ENCODE measurements around the gene SKAP2.

GRCh38 chr7:26618898-26619297, 245.5 kb downstream of the SKAP2 start:
- TF ChIP-seq CTCF (conservative IDR thresholded peaks at IDR 0.05; ENCODE audit: low read depth, low read length) (no peak), EZH2 (IDR thresholded peaks at IDR 0.05; ENCODE audit: low read length, unreplicated experiment) (no peak)
